22Rv1 (cell line): ENCODE data around the gene CHRM3.

Experiments used
- H3K27ac ChIP-seq: fragments of 450-650 bp; 2 replicates; pipeline ENCODE4 v1.5.1; 2017
- ZFX ChIP-seq: fragments of 450-650 bp; IDR thresholded peaks from 2 replicates; pipeline ENCODE4 v1.6.1; 2017; ENCODE audit warnings: antibody characterized with exemption, borderline replicate concordance
- TF ChIP-seq, protein P1 (sequence below): fragments of 450-650 bp; IDR thresholded peaks from 2 replicates; pipeline ENCODE4 v1.5.1; 2017; ENCODE audit warnings: mild to moderate bottlenecking

CHRM3 gene

GRCh38 chr1:239417221-239417620 is 30.9 kb downstream of the CHRM3 start:
- no peak overlapping the region for H3K27ac ChIP-seq
- no peak for TF ChIP-seq ZFX
- TF ChIP-seq, protein P1, sequence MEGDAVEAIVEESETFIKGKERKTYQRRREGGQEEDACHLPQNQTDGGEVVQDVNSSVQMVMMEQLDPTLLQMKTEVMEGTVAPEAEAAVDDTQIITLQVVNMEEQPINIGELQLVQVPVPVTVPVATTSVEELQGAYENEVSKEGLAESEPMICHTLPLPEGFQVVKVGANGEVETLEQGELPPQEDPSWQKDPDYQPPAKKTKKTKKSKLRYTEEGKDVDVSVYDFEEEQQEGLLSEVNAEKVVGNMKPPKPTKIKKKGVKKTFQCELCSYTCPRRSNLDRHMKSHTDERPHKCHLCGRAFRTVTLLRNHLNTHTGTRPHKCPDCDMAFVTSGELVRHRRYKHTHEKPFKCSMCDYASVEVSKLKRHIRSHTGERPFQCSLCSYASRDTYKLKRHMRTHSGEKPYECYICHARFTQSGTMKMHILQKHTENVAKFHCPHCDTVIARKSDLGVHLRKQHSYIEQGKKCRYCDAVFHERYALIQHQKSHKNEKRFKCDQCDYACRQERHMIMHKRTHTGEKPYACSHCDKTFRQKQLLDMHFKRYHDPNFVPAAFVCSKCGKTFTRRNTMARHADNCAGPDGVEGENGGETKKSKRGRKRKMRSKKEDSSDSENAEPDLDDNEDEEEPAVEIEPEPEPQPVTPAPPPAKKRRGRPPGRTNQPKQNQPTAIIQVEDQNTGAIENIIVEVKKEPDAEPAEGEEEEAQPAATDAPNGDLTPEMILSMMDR: no peak

DNA sequence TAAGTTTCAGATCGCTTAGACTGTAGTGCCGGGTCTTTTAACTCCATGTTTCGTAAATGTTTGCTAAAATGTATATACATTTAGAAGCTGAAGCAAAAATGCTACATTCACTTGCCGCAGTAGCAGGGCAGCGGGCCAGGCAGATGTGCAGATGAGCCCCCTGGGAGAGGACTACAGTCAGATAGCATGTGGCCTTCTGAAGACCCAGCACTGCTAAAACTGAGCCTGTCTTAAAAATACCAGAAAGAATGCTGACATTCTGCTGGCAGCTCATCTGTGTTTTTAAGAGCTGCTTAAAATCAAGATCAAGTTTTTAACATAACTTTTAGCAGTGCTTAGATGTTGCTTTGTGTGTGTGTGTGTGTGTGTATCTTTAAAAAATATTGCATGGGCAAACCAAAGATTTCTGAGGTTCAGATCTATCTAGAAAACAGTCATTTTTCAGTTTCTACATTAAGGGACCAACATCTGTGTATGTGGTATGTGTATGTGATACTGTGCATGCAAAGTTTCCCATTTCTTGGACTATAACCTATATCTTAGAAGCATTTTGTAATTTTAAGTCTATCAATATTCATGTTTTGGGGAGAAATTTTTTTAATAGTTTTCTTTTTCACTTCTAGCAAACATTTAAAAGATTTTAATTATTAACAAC is 31.7 kb downstream of the CHRM3 start:
- no peak overlapping the region for H3K27ac ChIP-seq
- TF ChIP-seq, protein P1: no peak
- TF ChIP-seq ZFX: no peak

DNA sequence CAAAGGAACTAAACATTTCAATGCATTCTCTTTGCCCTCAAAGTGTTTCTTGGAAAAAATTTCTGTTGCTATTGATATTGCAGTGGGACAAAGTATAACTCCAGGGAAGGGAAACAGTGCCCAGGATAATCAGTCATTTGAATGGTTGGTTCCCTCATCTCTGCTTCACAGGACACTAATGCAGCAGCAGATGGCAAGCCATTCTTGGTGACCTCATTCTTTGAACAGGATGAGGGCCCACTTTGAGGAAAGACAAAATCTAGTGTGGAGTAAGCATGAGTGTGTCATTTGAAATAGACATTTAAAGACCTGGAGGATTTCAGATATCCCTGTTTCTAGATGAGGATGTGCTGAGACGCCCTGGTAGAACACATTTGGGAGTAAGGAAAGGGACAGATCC is 32.3 kb downstream of the CHRM3 start:
- H3K27ac ChIP-seq: no peak overlapping the region
- TF ChIP-seq, protein P1: no peak
- TF ChIP-seq ZFX: no peak

DNA sequence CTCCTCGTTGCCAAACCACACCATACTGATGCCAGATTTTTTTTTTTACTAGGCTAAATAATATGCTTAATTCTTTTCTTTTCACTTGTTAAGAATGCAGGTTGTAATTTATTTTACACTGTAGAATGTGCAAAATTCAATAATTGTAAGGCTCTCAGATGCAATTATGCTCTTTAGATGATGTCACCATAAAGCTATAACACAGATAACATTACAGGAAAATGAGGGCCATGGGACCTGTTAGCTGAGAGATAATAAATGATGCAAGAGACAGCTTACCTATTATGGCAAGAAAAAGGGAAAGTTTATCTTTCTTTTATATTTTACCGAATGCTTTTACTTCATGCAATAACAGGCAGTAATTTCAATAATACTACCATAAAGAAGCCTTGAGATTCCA is 35.4 kb downstream of the CHRM3 start:
- no peak for TF ChIP-seq ZFX
- TF ChIP-seq, protein P1: no peak
- no peak overlapping the region for H3K27ac ChIP-seq

DNA sequence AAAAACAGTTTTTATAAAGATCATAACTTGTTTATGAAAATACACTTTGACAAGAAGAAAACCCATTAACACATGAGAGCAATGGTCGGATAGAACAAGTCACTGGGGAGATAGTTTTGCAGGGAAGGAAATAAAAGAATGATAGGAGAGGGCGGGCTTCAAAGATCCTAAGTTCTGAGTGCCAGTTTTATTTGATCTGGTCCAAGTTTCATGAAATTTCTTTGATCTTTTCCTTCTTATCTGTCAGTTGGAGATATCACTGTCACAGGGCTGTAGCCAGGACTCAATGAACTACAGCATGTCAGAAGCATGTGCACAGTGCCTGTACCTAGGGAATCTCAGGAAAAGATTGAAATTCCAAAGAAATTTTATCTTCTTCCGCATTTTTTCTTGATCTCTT is 36.5 kb downstream of the CHRM3 start:
- TF ChIP-seq, protein P1: no peak

DNA sequence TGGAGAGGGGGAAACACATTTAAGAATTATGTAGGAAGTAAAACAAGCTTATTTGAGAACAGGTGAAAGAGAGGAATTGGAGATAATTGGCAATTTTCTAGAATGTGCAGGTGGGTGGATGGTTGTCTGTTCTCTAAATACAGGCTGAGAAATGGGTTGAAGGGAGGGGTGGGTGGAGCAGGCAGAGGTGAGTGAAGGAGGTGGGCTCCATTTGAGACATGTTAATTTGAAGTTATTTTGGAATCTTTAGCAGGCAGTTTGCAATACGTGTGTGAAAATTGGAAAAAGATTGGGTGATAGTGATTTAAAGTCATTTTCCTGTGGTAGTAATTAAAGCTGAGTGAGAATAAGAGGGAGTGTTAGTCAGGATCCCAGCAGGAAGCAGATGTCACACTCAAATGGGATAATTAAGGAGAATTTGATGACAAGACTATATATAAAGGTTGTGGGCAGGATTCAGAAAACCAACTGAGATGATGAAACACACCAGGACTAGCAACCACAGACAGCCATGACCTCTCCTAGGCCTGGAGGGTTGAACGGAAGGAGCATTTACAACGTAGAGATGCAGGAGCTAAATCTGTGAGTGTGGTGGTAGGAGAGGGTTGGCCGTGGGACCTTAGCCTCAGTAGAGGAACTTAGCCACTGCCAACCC is 40.6 kb downstream of the CHRM3 start:
- H3K27ac ChIP-seq: no peak overlapping the region
- TF ChIP-seq, protein P1: no peak

More for the DNA sequence above, 36.5 kb downstream of the CHRM3 start:
- H3K27ac ChIP-seq: no peak overlapping the region

DNA sequence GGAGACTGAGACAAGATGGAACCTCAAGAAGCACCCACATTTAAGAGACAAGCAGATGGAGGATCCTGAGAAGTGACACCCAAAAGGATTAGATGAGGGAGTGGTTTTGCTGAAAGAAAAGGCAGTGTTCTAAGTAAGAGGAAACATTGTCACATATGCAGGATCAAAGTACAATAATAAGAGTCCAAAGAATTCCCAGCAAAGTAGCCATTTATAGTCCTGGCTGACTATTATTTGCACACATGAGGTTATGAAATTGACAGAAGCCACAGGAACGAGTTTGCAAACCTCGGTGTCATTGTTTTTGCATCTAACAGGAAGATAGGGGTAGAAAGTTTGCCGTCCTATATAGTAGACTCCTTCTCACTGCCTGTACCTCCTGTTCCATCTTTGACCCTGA is 41.3 kb downstream of the CHRM3 start:
- no peak for TF ChIP-seq ZFX
- TF ChIP-seq, protein P1: no peak
- no peak overlapping the region for H3K27ac ChIP-seq
